Glomerular endothelial cell (primary cell): Measurements from ENCODE around the gene NFU1. TPM values are rescaled to one million over a fixed set of nuclear protein-coding genes. Genes with fewer than 3 reads are reported as not detected.
"Not testable (repeated sequence)": the region's sequence is repeated elsewhere in the genome, so short reads cannot be mapped to it uniquely, and the experiment has no call there.

ENCODE experiments used
- DNase-seq: peaks from one replicate; pipeline ENCODE4 v3.0.0-alpha.2; 2011; ENCODE audit warnings: low read depth, low spot score; ENCODE audit errors: extremely low read depth
- total RNA-seq: library from RNA; depleted of rRNA; stranded (reverse); fragments of >200 nt; gene quantifications from 2 replicates; pipeline ENCODE4 v1.2.3, GENCODE V29; 2015

Gene NFU1
- total RNA-seq, 1 donor from 2014 or later, result 36.3 TPM

DNA sequence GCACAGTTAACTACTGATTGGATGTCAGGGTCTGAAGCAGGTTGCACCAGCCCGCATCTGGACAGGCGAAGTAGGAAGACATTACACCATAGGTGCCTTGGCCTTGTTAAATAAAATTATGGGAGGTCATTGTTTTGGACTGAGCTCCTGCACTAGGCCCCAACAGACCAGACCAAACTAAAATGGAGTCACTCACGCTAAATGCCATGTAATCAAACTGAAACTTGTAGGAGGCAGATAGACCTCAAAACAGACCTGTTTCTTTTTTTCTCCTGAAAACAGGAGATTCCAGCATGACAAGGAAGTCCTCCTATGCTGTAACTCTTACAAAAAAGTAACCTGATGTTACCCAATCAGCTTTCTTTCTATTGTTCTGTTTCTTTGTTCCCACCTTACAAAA, 15.5 kb upstream of the NFU1 start:
- DNase-seq, result no peak

DNA sequence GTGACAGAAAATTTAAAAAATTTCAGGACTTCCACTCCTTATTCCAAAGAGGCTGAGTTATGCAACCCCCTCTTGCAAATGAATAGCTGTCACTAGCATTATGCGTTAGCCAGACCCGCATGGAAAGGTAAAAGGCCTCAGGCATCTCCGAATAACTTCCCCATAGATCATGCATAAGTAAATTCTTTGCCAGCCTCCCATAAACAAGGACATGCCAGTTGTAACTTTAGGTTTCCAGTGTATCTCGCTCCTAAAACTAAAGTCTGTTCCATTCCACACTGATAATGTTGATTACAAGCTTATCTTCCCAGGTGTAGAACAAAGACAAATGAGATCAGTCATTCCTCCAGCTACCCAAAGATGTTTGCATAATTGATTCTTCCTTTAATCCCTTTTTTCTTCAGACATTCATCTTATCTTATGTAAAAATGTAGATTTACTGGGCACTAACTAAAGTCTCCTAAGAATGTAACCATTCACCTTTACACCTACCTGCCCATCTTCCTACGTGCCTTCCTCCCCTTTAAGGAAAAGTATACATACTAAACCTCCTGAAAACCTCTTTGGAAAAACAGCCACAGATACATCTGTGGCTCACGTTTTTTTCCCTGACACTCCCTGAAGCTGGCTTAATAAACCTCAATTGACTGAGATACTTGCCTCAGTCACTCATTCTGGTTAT, 13.6 kb upstream of the NFU1 start:
- no peak for DNase-seq

DNA sequence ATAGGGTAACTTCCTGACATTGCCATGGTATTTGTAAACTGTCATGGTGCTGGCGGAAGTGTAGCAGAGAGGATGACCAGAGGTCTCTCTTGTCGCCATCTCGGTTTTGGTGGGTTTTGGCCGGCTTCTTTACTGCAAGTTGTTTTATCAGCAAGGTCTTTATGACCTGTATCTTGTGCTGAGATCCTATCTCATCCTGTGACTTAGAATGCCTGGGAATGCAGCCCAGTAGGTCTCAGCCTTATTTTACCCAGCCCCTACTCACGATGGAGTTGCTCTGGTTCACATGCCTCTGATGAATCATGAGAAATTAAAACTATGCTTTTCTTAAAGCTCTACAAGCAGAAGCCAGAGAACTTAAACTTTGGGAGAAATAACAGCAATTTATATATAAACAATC, 12.7 kb upstream of the NFU1 start:
- no peak for DNase-seq

DNA sequence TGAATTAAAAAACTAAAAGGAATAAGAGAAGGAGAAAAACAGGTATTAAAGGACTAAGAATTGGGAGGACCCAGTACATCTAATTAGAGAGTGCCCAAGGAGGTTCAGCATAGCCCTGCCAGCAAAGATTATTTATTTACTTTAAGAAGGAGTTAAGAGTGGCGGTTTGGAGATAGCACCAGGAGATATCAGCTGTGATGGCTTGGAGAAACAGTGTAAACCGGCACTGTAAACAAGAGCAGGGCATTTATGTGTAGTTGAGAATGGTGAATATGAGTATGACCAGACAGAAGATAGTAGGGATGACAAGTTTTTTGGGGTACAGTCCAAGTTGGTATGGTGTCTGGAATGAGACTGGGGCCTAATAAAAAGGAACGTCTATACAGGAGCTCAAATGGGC, 6.4 kb upstream of the NFU1 start:
- not testable (repeated sequence) for DNase-seq

DNA sequence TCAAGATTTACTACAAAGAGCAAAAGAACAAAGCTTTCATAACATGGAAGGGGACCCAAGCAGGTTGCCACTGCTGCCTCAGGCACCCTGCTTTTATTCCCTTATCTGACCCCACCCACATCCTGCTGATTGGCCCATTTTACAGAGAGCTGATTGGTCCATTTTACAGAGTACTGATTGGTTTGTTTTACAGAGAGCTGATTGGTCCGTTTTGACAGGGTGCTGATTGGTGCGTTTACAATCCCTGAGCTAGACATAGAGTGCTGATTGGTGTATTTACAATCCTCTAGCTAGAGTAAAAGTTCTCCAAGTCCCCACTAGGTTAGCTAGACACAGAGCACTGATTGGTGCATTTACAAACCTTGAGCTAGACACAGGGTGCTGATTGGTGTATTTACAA, 2.3 kb upstream of the NFU1 start:
- DNase-seq, result not testable (repeated sequence)

DNA sequence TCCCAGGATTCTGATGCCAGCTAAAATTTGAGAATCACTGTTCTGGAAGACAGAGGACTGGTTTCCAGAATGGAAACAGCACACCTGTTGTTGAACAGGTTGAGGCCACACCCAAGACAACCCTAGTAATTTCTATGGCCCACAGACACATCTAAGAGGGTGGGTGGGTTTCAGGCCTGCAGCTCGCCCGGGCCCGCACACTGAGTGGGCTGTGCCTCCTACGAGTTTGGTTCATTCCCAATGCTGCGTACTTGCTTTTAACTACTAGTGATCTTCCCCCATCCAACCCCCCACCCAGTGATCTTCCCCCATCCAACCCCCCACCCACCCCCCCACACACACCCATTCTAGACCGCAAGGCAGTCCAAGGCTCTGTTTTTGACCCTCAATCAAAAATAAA, 1.3 kb upstream of the NFU1 start:
- DNase-seq, result no peak

DNA sequence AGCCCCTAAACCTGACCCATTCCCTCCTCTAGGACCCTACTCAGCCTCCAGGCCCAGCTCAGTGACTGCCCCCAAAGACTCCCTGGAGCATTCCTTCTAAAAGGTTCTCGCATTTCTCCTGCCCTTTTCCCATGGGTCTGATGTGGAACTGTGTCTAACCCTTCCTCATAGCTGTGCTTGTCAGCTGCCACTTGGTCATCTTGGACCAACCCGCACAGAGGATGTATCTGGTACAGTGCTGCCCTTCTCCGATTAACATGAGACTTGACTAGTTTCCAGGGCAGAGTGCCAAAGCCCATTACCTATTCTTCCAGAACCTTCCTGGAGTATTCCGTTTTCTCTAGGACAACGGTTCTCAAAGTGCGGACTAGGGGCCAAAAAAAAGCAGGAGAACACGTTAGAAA, 518 bp upstream of the NFU1 start:
- peak; percentile 42 for DNase-seq

DNA sequence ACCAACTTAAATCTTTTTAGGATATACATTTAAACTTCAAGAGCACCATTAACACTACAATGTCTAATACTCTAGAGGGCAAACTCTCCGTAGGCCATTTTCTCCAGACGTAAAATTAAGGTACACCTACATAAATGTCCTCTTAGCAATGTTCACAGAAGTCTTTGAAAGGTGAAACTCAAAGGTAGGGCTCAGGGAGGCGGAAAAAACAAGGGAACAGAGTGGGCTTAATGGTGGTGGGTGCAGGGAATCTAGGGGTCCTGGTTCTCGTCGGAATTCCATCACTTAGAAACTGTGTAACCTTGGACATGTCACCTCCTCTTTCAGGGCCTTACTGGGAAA, 668 bp downstream of the NFU1 start:
- no peak for DNase-seq

DNA sequence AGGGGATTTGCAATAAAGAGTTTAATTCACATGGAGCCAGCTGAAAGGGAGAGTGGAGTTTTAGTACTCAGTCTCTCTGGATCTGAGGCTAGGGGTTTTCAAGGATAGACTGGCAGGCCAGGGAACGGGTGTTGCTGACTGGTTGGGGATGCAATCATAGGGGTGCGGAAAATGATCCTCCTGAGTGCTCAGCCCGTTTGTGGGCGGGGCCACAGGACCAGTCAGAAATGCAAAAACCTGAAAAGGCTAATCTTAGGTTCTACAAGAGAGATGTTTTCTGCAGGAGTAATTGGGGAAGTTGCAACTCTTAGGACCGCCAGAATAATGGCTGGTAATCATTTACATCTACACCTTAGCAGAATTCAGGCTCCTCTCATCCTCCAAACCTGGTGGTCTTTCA, 2.5 kb downstream of the NFU1 start:
- DNase-seq, result no peak

DNA sequence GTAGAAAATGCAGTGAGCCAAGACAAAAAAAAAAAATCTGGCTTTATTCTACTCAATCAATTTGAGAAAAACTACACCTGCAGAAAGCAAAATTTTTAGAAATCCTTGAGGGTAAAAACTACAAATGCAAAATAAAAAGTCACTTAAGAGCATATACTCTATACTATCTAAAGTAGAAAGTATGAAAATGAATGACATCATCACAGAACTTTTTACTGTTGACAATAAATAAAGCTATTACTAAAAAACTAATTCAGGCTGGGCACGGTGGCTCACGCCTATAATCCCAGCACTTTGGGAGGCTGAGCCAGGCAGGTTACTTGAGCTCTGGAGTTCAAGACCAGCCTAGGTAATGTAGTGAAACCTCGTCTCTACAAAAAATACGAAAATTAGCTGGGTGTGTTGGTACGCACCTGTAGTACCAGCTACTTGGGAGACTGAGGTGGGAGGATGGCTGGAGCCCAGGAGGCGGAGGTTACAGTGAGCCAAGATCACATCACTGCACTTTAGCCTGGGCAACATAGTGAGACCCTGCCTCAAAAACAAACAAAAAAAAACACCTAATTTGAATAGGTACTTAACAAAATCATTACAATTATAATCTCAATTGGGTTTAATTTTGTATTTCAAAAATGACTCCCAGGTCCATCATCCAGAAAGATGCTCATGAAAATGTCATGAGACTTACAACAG, 7.6 kb downstream of the NFU1 start:
- DNase-seq, result no peak

DNA sequence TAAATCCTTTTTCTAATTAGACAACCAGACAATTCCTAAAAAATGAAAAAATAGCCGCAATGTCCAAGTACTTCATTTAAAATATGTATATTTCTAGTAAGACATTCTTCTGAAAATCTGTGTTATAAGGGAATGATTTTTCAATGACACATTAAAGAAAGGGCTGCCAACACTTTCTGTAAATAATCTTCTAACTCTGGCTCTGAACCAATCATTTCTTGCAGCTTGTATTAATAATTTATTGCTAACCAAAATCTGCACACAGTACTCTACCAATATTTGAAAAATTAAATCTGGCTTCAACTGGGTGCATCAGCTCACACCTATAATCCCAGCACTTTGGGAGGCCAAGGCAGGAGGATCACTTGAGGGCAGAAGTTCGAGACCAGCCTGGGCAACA, 8.3 kb downstream of the NFU1 start:
- no peak for DNase-seq

DNA sequence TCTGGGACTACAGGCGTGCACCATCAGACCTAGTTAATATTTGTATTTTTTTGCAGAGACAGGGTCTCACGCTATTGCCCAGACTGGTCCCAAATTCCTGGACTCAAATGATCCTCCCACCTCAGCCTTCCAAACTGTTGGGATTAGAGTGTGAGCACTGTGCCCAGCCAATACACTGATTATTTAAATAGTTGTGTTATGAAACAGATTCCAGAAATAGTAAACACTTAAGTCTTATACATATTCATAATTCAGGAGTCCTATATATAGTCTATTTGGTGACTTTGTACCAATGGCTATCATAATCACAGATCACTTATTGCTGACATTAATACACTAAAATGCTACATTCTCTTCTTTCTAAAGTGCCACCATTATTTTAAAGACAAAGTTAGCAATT, 12.8 kb downstream of the NFU1 start:
- no peak for DNase-seq

DNA sequence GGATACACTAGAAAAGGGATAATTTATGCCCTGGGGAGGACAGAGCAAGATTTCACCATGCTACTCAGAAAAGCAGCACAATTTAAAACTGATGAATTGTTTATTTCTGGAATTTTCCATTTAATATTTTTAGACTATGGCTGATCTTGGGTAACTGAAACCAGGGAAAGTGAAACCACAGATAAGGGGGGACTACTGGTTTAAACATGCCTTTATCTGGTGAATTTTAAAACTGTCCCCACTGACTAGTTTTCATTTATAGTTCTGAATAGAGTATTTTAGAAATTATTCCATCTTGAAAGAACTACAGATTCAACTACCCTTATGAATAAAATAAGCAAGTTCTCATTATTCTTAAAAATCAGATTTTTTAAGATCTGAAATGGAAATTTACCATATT, 15.0 kb downstream of the NFU1 start:
- DNase-seq, result no peak

DNA sequence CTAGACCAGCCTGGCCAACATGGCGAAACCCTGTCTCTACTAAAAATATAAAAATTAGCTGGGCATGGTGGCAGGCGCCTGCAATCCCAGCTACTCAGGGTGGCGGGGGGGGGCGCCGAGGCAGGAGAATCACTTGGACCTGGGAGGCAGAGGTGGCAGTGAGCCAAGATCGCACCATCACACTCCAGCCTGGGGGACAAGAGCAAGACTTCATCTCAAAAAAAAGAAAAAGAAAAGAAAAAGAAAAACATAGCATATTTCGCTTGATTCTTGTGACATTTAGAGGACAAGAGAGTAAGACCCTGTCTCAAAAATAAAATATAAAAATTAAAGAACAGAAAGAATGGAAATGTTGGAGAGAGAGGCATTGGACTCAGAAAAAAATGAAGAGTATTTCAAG, 18.1 kb downstream of the NFU1 start:
- not testable (repeated sequence) for DNase-seq

DNA sequence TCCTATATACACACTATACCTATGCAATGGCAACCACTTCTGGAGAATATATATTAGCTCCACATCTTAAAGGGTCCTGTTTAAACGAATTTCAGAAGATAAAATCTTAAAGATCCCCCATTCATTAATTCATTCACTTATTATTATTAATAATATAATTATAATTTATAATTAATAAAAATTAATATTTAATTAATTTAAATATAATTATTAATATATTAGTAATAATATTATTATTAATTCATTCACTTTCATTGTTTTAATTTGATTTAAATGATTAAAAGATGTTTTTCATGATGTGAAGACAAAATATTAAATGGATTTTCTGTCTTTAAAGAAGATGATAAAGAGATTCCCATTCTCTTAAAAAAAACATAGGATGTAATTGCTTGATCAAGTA, 21.1 kb downstream of the NFU1 start:
- DNase-seq, result no peak

DNA sequence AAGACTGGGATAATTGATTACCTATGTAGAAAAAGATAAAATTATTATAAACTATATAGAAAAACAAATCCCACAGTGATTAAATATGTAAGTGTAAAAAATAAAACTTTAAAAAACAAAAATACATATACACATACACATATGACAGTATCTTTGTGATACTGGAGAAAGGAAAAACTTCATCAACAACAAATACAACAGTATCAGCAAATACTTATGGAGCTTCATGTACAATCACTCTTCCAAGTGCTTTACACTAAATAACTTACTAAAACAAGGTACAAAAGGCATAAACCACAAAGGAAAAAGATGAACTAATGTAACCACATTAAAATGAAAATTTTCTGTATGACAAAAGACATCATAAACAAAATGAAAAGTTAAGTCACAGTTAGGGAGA, 26.1 kb downstream of the NFU1 start:
- no peak for DNase-seq

DNA sequence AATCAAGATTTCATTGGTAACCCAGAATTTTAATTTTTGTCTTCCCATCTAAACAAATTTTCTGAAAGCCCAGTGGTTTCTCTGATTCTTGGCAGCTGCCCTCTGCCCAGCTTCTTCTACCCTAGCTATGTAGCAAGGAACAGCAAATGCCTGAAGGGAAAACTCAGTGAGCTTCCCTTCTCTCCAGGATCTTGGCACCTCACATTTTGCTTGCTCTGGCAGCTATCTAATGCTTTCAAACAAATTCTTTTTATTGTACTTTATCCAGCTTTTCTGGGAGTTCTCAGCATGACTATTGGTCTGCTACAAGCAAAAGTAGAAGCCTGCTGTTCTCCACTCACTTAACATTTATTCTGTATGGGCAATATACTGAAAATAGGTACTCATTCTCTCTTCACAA, 31.9 kb downstream of the NFU1 start:
- DNase-seq, result no peak

DNA sequence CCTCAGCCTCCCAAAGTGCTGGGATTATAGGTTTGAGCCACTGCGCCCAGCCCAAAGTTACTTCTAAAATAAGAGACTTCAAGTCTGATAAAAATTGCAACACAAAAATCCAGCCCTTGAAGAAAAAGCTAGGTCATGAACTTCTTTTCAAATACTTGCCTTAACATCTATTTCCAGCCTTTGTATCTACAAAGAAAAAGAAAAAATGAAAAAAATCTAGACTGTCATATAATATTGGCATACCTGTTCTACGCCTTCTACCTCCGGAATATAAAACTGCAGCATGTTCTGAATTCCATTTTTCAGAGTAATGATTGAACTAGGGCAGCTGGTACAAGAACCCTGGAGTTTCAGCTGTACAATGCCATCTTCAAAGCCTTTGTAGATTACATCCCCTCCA, 37.1 kb downstream of the NFU1 start:
- DNase-seq, result no peak

DNA sequence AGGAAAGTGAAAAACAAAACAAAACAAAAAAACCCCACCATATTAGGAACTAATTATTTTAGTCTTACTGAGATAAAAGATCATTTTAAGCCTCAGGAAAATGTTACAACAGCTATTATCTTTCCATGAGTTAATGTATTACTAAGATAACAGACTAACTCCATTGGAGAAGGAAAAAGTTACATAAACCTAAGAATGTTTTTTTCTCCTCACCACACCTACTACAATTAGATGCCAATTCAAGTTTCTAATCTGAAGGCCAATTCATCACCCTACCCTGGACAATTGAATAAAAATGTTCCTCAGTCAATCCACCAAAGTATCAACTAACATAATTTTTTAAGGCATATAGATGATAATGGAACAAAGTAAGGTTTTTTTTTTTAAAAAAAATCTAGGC, 40.0 kb downstream of the NFU1 start:
- DNase-seq, result no peak

DNA sequence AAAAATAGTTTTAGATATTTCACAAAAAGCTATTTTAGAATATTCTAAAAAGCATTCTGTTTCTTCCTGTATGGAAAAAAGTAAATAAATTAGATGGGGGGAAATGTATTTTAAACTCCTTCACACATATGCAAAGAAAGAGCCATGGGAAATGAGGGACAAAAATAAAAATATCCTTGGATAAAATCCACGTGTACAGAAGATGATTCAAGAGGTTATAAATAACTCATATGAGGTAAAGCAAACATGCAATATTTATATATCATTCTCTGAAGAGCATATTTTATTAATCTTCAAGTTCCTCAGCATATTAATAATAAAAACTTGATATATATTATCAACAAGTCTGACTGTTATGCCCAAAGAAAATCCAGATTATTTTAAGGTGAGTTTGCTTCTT, 41.4 kb downstream of the NFU1 start:
- no peak for DNase-seq

DNA sequence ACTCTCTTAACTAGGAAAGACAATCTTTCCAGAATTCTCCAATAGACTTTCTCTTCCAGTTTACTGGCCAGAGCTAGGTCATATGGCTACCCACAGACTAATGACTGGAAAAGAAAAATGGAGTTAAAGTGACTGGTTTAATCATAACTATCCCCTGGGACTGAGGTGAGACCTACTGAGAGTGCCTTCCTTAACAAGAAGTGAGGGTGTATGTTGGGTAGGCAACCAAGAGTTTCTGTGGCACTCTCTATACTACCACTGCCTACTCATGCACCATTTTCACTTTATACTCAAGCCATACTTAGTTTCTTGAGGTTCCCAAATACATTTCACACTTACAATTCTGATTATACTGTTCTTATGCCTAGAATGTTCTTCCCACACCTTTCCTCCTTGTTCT, 43.3 kb downstream of the NFU1 start:
- no peak for DNase-seq

DNA sequence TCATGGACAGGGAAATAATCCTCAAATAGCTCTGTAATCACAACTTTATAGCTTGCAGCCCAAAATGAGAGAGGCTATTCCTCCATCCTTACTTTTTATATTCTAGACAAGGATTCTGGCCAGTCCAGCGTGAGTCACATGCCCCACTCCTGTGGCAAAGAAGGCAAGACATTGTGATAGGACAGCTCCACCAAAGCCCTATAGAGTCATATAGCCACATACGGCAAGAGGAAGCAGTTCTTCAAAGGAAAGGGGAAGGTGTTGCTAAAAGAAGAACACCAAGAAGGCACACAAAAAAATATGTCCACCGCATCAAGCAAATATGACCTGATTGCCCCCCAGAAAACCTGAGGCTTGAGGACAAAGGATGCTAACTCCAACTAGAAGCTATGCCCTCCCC, 46.8 kb downstream of the NFU1 start:
- no peak for DNase-seq

DNA sequence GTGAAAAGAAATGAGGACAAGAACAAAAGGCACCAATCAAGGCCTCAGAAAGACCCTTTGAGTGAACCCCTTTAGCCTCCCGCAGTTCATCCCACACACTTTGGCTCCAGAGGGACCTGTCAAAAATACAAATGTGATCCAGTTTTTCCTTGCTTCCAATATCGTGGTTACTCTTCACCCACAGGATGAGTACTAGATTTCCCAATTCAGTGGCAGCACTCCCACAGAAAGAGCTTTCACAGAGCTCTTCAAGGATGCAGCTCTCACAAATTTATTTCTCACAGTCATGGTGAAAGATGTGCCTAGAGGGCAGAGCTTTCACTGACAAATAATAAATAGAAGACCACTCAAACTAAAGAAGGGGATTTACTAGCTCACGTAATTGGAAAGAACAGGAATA, 47.2 kb downstream of the NFU1 start:
- no peak for DNase-seq
